HG02885 (cell line): ENCODE results near the gene WDR90.

Experiments
- ATAC-seq: cut with Tn5 transposase; IDR thresholded peaks from one replicate; pipeline ENCODE4 v1.9.1; 2021; ENCODE audit warnings: mild to moderate bottlenecking; ENCODE audit not compliant: unreplicated experiment, poor library complexity

Gene WDR90

GRCh38 chr16:716768-717325 is 67.7 kb downstream of the WDR90 start:
- ATAC-seq: no peak
